Omental fat pad (tissue), 4 donors: ENCODE data around the gene VGF. TPM values are rescaled to one million over a fixed set of nuclear protein-coding genes. Genes with fewer than 3 reads are reported as not detected.
A peak's percentile ranks its signal among the peaks of the same experiment; 100 is the strongest.

Source experiments
- ATAC-seq: fragments of 150-250 bp; one replicate; pipeline ENCODE4 v1.9.1; 2016; ENCODE audit warnings: mild to moderate bottlenecking, moderate library complexity; ENCODE audit not compliant: low FRiP score
- DNase-seq: peaks from one replicate; pipeline ENCODE4 v3.0.0-alpha.2; 2019; ENCODE audit warnings: low spot score
- total RNA-seq, 4 donors: library from RNA; depleted of rRNA; stranded (reverse); fragments of >200 nt; gene quantifications; one replicate each; pipeline ENCODE4 v1.1.0, GENCODE V29; 2016
- TF ChIP-seq, protein P1 (sequence below), 3 donors: fragments of 450-650 bp; IDR thresholded peaks; one replicate each; pipeline ENCODE4 v1.5.1; 2016 to 2017; ENCODE audit warnings: antibody characterized with exemption in 3 of 3, mild to moderate bottlenecking in 3 of 3, moderate library complexity in 2 of 3

VGF gene
- total RNA-seq, 4 donors from 2014 or later, result 0.60 TPM; not detected in 3

- TF ChIP-seq, protein P1, sequence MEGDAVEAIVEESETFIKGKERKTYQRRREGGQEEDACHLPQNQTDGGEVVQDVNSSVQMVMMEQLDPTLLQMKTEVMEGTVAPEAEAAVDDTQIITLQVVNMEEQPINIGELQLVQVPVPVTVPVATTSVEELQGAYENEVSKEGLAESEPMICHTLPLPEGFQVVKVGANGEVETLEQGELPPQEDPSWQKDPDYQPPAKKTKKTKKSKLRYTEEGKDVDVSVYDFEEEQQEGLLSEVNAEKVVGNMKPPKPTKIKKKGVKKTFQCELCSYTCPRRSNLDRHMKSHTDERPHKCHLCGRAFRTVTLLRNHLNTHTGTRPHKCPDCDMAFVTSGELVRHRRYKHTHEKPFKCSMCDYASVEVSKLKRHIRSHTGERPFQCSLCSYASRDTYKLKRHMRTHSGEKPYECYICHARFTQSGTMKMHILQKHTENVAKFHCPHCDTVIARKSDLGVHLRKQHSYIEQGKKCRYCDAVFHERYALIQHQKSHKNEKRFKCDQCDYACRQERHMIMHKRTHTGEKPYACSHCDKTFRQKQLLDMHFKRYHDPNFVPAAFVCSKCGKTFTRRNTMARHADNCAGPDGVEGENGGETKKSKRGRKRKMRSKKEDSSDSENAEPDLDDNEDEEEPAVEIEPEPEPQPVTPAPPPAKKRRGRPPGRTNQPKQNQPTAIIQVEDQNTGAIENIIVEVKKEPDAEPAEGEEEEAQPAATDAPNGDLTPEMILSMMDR (IDR thresholded peaks at IDR 0.05), result no peak
- DNase-seq (no peak), ATAC-seq (no peak)
These were observed 13.3 kb downstream of the VGF start for GRCh38 chr7:101151908-101152651.

- ATAC-seq (no peak), DNase-seq (no peak)
- TF ChIP-seq, protein P1 (IDR thresholded peaks at IDR 0.05), result no peak
These were observed 24.5 kb downstream of the VGF start for GRCh38 chr7:101140746-101141382.

- TF ChIP-seq, protein P1 (IDR thresholded peaks at IDR 0.05), result no peak
- ATAC-seq (no peak), DNase-seq (no peak)
These were observed 25.1 kb downstream of the VGF start for GRCh38 chr7:101140339-101140699.

GRCh38 chr7:101138213-101138870 is 27.0 kb downstream of the VGF start:
- peak; percentile 81 for ATAC-seq
- TF ChIP-seq, protein P1 (IDR thresholded peaks at IDR 0.05), result peak in 2 of 3 donors; percentile 45 to 60
- peak; percentile 88 for DNase-seq

DNA sequence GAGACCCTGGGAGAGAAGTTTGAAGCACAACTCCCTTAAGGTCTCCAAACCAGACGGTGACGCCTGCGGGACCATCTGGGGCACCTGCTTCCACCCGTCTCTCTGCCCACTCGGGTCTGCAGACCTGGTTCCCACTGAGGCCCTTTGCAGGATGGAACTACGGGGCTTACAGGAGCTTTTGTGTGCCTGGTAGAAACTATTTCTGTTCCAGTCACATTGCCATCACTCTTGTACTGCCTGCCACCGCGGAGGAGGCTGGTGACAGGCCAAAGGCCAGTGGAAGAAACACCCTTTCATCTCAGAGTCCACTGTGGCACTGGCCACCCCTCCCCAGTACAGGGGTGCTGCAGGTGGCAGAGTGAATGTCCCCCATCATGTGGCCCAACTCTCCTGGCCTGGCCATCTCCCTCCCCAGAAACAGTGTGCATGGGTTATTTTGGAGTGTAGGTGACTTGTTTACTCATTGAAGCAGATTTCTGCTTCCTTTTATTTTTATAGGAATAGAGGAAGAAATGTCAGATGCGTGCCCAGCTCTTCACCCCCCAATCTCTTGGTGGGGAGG is 27.6 kb downstream of the VGF start:
- ATAC-seq (peak; percentile 13), DNase-seq (no peak)
- TF ChIP-seq, protein P1 (IDR thresholded peaks at IDR 0.05), result no peak

GRCh38 chr7:101134399-101134980 is 30.9 kb downstream of the VGF start:
- TF ChIP-seq, protein P1 (IDR thresholded peaks at IDR 0.05), result no peak
- ATAC-seq (no peak), DNase-seq (no peak)
